NCI-H2196 treated with DMSO at 0.1 percent for 48 hours (cell line): Measurements from ENCODE around the gene PTPMT1.

Source experiments
- DNase-seq: peaks from one replicate; lab custom pipeline; 2025; ENCODE audit not compliant: unreplicated experiment; lab: John Stamatoyannopoulos, UW

PTPMT1 gene

GRCh38 chr11:47577460-47578041 is 12.2 kb downstream of the PTPMT1 start:
- no peak for DNase-seq

- peak; percentile 83 for DNase-seq
Measured at GRCh38 chr11:47578524-47579494, 13.4 kb downstream of the PTPMT1 start, which contains the start of the genes KBTBD4 and NDUFS3. Gene KBTBD4 (minus strand): TSS chr11:47578970. CDS start chr11:47578951, 19 bp downstream. Gene NDUFS3 (plus strand): TSS chr11:47579074. CDS start chr11:47579092, 18 bp downstream.

GRCh38 chr11:47583844-47584243 is 18.4 kb downstream of the PTPMT1 start:
- no peak for DNase-seq

GRCh38 chr11:47586098-47586855 is 20.9 kb downstream of the PTPMT1 start, which contains the start of gene FAM180B:
Gene FAM180B (plus strand): TSS chr11:47586678. CDS start chr11:47586769, 91 bp downstream.
- DNase-seq, result no peak

DNA sequence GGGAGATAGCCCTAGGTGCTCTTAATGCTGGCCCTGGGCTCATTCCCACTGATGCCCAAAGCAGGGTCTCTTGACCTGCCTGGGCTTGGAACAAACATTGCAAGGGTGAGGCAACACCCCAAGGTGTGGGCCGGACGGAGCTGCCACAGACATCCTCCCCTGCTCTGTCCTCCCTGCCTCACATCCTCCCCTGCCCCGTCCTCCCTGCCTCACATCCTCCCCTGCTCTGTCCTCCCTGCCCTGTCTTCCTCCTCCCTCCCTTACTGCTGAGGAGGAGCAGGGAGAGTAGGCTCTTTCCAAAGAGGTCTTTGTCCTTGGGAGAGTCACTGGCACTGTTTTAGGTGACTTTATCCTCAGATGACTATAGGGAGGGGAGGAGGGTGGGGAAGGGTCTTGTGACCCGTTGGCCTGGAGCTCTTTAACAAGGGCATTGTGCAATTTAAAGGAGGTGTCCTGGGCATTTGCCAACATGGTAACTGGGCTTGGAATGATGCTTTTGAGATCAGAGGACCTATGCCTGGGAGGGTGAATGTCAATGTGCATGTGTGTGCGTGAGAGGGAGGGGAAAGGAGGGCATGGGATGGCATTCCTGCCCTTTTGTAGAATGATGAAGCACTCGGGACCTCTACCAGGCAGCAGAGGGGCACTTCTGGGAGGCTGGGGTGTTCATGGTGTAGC is 21.8 kb downstream of the PTPMT1 start:
- no peak for DNase-seq

DNA sequence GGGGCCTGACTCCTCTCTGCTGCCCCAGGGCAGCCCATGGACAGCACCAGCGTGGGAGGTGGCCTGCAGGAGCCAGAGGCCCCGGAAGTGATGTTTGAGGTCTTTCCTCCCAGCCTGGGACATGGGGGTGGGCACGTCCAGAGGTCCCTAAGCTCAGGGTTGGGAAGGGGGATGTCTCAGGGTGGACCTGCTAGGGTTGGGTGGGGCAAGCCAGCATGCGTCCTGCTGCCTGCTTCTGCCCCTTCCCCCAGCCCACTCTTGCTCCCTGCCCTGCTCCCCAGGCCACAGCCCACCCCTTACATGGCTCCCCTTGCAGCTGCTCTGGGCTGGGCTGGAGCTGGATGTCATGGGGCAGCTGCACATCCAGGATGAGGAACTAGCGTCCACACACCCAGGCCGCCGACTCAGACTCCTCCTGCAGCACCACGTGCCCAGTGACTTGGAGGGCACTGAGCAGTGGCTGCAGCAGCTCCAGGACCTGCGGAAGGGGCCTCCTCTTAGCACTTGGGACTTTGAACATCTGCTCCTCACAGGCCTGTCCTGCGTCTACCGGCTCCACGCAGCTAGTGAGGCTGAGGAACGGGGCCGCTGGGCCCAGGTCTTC is 22.4 kb downstream of the PTPMT1 start:
- DNase-seq, result no peak

- DNase-seq, result no peak
Measured at GRCh38 chr11:47589118-47589517, 23.7 kb downstream of the PTPMT1 start.

DNA sequence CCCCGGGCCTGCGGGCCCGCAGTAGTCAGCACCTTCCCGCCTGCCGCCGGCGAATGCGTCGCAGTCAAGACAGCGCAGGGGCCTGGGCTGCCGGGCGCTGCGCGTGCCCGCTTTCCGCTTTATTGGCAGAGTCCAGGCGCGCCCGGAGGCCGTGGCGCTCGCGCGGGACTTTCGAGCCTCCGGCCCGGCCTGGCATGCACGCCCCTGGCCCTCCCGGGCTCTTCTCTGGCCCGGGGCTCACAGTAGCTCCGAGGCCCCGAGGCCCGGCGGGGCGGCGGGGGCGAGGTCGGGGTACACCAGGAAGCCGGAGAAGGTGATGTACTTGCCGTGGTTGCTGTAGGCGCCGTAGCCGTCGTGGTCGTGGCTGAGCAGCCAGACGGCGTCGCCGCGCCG is 24.2 kb downstream of the PTPMT1 start:
- no peak for DNase-seq

GRCh38 chr11:47589977-47590861 is 24.8 kb downstream of the PTPMT1 start:
- DNase-seq, result no peak

GRCh38 chr11:47591764-47592163 is 26.4 kb downstream of the PTPMT1 start:
- DNase-seq, result no peak

GRCh38 chr11:47592251-47592650 is 26.9 kb downstream of the PTPMT1 start:
- no peak for DNase-seq

- no peak for DNase-seq
Measured at GRCh38 chr11:47592970-47593369, 27.6 kb downstream of the PTPMT1 start.

GRCh38 chr11:47593492-47593933 is 28.1 kb downstream of the PTPMT1 start:
- DNase-seq, result no peak

- no peak for DNase-seq
Measured at GRCh38 chr11:47593934-47594855, 28.8 kb downstream of the PTPMT1 start, which contains the start of gene C1QTNF4. Gene C1QTNF4 (minus strand): TSS chr11:47594411. CDS start chr11:47590810, 3,601 bp downstream.

- no peak for DNase-seq
Measured at GRCh38 chr11:47595029-47595428, 29.6 kb downstream of the PTPMT1 start.

- DNase-seq, result no peak
Measured at GRCh38 chr11:47595967-47596366, 30.6 kb downstream of the PTPMT1 start.

GRCh38 chr11:47599902-47600301 is 34.5 kb downstream of the PTPMT1 start:
- peak; percentile 38 for DNase-seq

- no peak for DNase-seq
Measured at GRCh38 chr11:47603295-47603694, 37.9 kb downstream of the PTPMT1 start.
